Measurements from ENCODE around the gene KIF2A.

The KIF2A gene

GRCh38 chr5:62386824-62387223 lies 80.8 kb downstream of the KIF2A start:
- DNase-seq = no peak

GRCh38 chr5:62395210-62395950 lies 89.4 kb downstream of the KIF2A start:
- DNase-seq = no peak

DNA sequence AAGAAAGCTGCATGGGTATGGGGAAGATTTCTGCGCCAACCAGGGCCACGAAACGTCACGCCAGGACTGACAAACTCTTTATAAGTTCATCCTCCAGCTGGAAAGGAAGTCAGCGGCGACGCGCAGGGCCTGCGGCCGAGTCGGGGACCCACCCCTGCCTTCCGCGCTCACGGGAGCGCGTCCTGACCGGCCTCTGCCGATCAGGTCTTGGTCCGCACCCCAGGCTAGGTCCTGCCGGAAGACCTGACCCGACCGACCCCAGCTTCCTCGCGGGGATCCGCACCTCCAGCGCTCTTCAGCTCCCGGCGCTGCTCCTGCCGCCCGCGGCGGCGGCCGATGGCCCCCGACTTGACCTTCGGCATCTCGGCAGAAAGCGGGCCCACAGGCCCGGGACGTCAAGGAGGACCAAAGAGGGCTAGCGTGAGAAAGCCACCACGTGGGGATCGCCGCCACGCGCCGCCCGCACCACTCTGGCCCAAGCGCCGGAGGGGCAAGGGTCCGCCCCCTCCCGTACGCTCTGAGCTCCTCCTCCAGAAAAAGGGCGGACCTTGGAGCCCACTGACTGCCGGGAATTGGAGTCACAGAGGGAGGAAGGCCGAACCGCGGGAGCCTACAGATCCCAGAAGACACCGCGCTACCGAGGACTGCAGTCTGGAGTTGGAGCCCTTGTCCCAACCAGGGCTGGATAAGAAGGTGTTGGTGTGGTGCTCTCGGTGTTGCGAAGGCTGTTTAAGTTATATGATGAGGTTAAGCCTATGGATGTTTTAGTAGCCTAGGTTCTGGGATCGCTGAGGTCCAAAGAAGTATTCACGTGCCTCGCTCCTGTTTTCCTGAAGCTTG lies 97.6 kb downstream of the KIF2A start, which contains the start of gene DIMT1:
TSS of gene DIMT1 (minus strand) at position 495 of the 840 bp plus-strand sequence. CDS start at position 362, 133 bp downstream.
- DNase-seq = peak; percentile 93 to 94

- peak; percentile 96 to 98 for DNase-seq
Measured at GRCh38 chr5:62412549-62413329, 106.7 kb downstream of the KIF2A start, which contains the start of gene IPO11. IPO11 (plus strand) TSS chr5:62412763; CDS start chr5:62437280, 24,517 bp downstream.

DNA sequence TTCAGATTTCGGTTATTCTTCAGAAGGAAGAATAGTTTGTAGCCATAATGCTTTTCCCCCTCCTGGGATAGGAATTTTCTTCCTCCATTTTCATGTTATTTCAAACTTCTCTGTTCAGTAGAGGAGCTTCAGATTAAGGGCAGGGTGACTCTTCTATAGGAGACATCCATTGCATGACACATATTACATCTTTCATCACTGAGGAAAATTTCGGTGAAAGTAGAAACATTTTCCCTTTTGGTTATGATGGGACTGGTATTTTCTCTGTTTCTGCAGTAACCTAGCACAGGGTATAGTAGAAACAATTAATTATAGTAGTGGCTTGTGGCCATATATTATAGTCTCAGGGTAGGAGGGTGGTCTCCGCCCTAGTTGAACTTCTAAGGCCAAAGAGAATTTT lies 107.7 kb downstream of the KIF2A start:
- DNase-seq = no peak

DNA sequence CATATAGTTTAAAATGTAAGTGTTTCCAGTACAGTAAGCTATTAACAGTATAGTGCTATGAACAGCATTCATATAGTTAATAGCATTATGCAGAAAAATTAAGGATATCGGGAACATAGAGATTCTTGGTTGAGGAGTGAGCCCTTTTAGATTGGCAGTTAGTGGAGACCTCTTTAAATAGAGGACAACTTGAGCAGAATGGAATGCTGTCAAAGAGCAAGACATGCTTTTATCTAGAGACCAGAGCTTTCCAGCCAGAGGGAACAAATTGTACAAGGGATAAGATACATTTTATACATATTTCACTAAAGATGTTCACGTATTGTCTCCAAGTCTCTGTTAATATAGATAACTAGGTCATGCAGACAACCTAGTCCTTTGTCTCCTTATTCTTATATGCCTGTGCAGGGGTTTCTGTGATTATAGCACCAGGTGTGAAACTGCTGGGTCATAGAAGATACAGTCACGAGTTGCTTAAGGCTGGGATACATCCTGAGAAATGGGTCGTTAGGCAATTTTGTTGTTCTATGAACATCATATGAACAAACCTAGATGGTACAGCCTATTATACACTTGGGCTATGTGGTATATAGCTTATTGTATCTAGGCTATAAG lies 112.6 kb downstream of the KIF2A start:
- DNase-seq = no peak

GRCh38 chr5:62419609-62420008 lies 113.6 kb downstream of the KIF2A start:
- DNase-seq = no peak

DNA sequence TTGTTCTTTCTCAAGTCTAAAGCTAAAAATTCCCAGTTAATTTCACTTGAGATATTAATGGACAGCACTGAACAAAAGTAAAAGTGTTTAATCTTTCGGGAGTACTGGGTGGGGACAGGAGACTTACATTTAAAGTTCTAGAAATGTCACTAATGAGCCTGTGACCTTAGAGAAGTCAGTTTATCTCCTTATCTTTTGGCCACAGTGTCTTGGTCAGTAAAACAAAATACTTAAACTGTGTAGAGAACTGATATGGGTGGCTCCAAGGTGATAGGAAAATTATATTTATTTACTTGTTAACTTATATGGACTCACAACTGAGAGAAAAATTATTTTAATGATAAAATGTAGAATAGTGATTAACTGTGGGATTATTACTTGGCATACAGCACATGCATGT lies 115.4 kb downstream of the KIF2A start:
- DNase-seq = no peak

DNA sequence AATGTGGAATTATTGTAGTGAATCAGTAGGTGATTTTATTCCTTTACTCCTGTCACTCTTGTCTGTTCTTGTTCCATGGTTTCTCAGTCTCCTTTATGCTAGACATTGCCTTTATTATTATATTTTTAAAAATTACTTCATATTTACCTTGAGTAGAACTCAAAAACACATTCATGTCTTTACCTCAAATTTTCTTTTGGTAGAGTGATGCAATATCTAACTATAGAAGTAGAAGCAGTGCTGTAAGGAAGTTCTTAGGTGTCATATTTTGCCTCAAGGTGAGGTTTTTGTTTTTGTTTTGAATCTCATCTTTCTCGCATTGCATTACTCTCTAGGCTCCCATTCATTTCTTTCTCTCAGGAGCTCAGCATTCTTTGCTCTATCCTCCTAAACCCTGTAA lies 118.8 kb downstream of the KIF2A start:
- DNase-seq = no peak

- no peak for DNase-seq
Measured at GRCh38 chr5:62431735-62432620, 126.0 kb downstream of the KIF2A start.

- DNase-seq = no peak
Measured at GRCh38 chr5:62432621-62433064, 126.6 kb downstream of the KIF2A start.
